Natural killer cell (primary cell): Measurements from ENCODE around the gene ELFN1. TPM values are rescaled to one million over a fixed set of nuclear protein-coding genes. Genes with fewer than 3 reads are reported as not detected.

ENCODE experiments used
- ATAC-seq, 3 donors: fragments of 150-1000 bp in 2 of 3; fragments of 200-7000 bp in 1 of 3; cut with Tn5 transposase; 1 replicate in 1 of 3; 2 replicates in 2 of 3; pipeline ENCODE4 v1.10.0; 2021; ENCODE audit warnings: mild to moderate bottlenecking in 2 of 3, moderate library complexity in 2 of 3
- DNase-seq, 2 donors: peaks; one replicate each; pipeline versions ENCODE4 v3.0.0 to v3.0.0-alpha.2; 2013 to 2021; ENCODE audit warnings: mixed read lengths in 1 of 2
- H3K27ac ChIP-seq: one replicate; pipeline ENCODE4 v1.5.1; 2013; ENCODE audit warnings: mild to moderate bottlenecking, low read length
- H3K27me3 ChIP-seq: one replicate; pipeline ENCODE4 v1.6.1; 2013; ENCODE audit warnings: low read length; ENCODE audit not compliant: control insufficient read depth, insufficient read depth
- H3K36me3 ChIP-seq: one replicate; pipeline ENCODE4 v1.6.1; 2013; ENCODE audit warnings: low read length; ENCODE audit not compliant: control insufficient read depth, insufficient read depth
- H3K4me1 ChIP-seq: one replicate; pipeline ENCODE4 v1.6.1; 2013; ENCODE audit warnings: low read length; ENCODE audit not compliant: control insufficient read depth, insufficient read depth
- H3K4me3 ChIP-seq: one replicate; pipeline ENCODE4 v1.5.1; 2013; ENCODE audit warnings: low read length
- H3K9me3 ChIP-seq: one replicate; pipeline ENCODE4 v1.6.1; 2013; ENCODE audit warnings: low read length; ENCODE audit not compliant: control insufficient read depth, insufficient read depth
- H3K27ac Mint-ChIP-seq, 2 donors: one replicate each; pipeline ENCODE4 v1.8.0; 2022; ENCODE audit warnings: mild to moderate bottlenecking in 2 of 2, mixed read lengths in 2 of 2, moderate library complexity in 1 of 2
- H3K27me3 Mint-ChIP-seq, 2 donors: one replicate each; pipeline ENCODE4 v1.8.0; 2022; ENCODE audit warnings: low read depth in 2 of 2, mixed read lengths in 2 of 2
- H3K36me3 Mint-ChIP-seq: one replicate; pipeline ENCODE4 v1.8.0; 2022; ENCODE audit warnings: mixed read lengths
- H3K4me1 Mint-ChIP-seq, 2 donors: one replicate each; pipeline ENCODE4 v1.8.0; 2022; ENCODE audit warnings: mixed read lengths in 2 of 2
- H3K4me3 Mint-ChIP-seq: one replicate; pipeline ENCODE4 v1.8.0; 2022; ENCODE audit warnings: mild to moderate bottlenecking, moderate library complexity, mixed read lengths
- H3K9me3 Mint-ChIP-seq, 2 donors: one replicate each; pipeline ENCODE4 v1.8.0; 2022; ENCODE audit warnings: mixed read lengths in 2 of 2
- WGBS: methylation state at CpG from one replicate; pipeline ENCODE4 v1.1.7; 2013; ENCODE audit warnings: missing lambda C conversion rate; ENCODE audit not compliant: insufficient coverage; 5-methylcytosine and 5-hydroxymethylcytosine counted together
- intact Hi-C: fragments of 100-400 bp; cut with micrococcal nuclease; formaldehyde crosslinking; loops from one replicate; pipeline ENCODE4 v1.14.2; 2022
- total RNA-seq, 4 donors: library from RNA; stranded (reverse); fragments of 120-200 nt in 1 of 4; gene quantifications; one replicate each; pipeline versions ENCODE4 v1.2.3 to v1.2.4, GENCODE V29; 2013 to 2022
- TF ChIP-seq, protein P1 (sequence below): fragments of 200-600 bp; IDR thresholded peaks from one replicate; pipeline ENCODE4 v1.8.0; 2022; ENCODE audit warnings: antibody characterized with exemption

The ELFN1 gene
- total RNA-seq, 3 donors from 2014 or later (not counting 1 experiment from before 2014, with no cell fraction given): 0.30 to 0.45 TPM; not detected in 1

GRCh38 chr7:1626769-1627168 lies 43.3 kb upstream of the ELFN1 start:
- H3K4me1 ChIP-seq: no peaks in the 10 kb centered on the region
- DNase-seq: no peak
- H3K36me3 ChIP-seq: no peaks in the 10 kb centered on the region
- no peak overlapping the region for H3K4me3 ChIP-seq
- H3K9me3 ChIP-seq: no peaks in the 10 kb centered on the region
- H3K27me3 ChIP-seq: no peaks in the 10 kb centered on the region
- WGBS: no CpG with 5 or more reads among the region's 1 CpG
- H3K36me3 Mint-ChIP-seq: no peaks in the 10 kb centered on the region
- H3K27me3 Mint-ChIP-seq: peaks cover 13 to 15% of the 10 kb centered on the region in 2 donors
- no peak overlapping the region for H3K4me3 Mint-ChIP-seq
- no peaks in the 10 kb centered on the region for H3K4me1 Mint-ChIP-seq
- H3K9me3 Mint-ChIP-seq: peaks cover 0 to 5% of the 10 kb centered on the region in 2 donors
- no peak overlapping the region for H3K27ac Mint-ChIP-seq
- no peak for ATAC-seq
- intact Hi-C loops: no loop called here
- TF ChIP-seq, protein P1, sequence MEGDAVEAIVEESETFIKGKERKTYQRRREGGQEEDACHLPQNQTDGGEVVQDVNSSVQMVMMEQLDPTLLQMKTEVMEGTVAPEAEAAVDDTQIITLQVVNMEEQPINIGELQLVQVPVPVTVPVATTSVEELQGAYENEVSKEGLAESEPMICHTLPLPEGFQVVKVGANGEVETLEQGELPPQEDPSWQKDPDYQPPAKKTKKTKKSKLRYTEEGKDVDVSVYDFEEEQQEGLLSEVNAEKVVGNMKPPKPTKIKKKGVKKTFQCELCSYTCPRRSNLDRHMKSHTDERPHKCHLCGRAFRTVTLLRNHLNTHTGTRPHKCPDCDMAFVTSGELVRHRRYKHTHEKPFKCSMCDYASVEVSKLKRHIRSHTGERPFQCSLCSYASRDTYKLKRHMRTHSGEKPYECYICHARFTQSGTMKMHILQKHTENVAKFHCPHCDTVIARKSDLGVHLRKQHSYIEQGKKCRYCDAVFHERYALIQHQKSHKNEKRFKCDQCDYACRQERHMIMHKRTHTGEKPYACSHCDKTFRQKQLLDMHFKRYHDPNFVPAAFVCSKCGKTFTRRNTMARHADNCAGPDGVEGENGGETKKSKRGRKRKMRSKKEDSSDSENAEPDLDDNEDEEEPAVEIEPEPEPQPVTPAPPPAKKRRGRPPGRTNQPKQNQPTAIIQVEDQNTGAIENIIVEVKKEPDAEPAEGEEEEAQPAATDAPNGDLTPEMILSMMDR: no peak
- H3K27ac ChIP-seq: no peak overlapping the region

GRCh38 chr7:1630700-1631336 lies 39.3 kb upstream of the ELFN1 start:
- no peaks in the 10 kb centered on the region for H3K4me1 ChIP-seq
- ATAC-seq: no peak
- peaks cover 10% of the 10 kb centered on the region for H3K9me3 ChIP-seq
- Mint-ChIP-seq H3K27ac (no peak overlapping the region), H3K27me3 (peaks cover 13 to 25% of the 10 kb centered on the region in 2 donors), H3K4me3 (no peak overlapping the region), H3K4me1 (no peaks in the 10 kb centered on the region), H3K9me3 (peaks cover 0 to 5% of the 10 kb centered on the region in 2 donors), H3K36me3 (no peaks in the 10 kb centered on the region)
- H3K4me3 ChIP-seq: no peak overlapping the region
- intact Hi-C loops: no loop called here
- no peaks in the 10 kb centered on the region for H3K27me3 ChIP-seq
- no peak for DNase-seq
- H3K36me3 ChIP-seq: no peaks in the 10 kb centered on the region
- H3K27ac ChIP-seq: no peak overlapping the region
- 93% methylated on average over 3 of the region's 3 CpGs for WGBS
- TF ChIP-seq, protein P1: no peak

DNA sequence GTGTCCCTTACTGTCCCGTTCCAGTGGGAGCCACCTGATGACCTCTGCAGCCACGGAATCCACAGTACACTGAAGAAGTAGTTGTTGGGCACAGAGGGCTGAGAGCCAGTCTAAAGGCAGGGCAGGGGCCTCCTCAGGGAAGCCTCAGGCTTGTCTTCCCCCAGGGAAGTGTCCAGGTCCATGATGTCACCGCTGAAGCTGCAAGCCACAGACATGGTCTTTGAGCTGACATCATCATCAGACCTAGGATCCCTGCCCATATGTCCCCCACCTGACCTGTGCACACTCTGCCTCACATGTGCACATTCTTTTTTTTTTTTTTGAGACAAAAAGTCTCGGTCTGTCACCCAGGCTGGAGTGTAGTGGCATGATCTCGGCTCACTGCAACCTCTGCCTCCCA lies 38.4 kb upstream of the ELFN1 start:
- H3K4me3 ChIP-seq: no peak overlapping the region
- H3K27ac ChIP-seq: no peak overlapping the region
- no peak overlapping the region for H3K4me3 Mint-ChIP-seq
- no peaks in the 10 kb centered on the region for H3K27me3 ChIP-seq
- H3K4me1 ChIP-seq: no peaks in the 10 kb centered on the region
- intact Hi-C loops: no loop called here
- H3K9me3 ChIP-seq: peaks cover 16% of the 10 kb centered on the region
- H3K27me3 Mint-ChIP-seq: peaks cover 13 to 25% of the 10 kb centered on the region in 2 donors
- no peaks in the 10 kb centered on the region for H3K4me1 Mint-ChIP-seq
- H3K27ac Mint-ChIP-seq: no peak overlapping the region
- WGBS: 91% methylated on average over 5 of the region's 5 CpGs
- H3K36me3 ChIP-seq: no peaks in the 10 kb centered on the region
- TF ChIP-seq, protein P1: no peak
- H3K9me3 Mint-ChIP-seq: peaks cover 0 to 5% of the 10 kb centered on the region in 2 donors
- H3K36me3 Mint-ChIP-seq: no peaks in the 10 kb centered on the region
- no peak for ATAC-seq
- DNase-seq: no peak

- intact Hi-C loops: no loop called here
- ATAC-seq: no peak
- peaks cover 6% of the 10 kb centered on the region for H3K36me3 Mint-ChIP-seq
- peaks cover 13 to 25% of the 10 kb centered on the region in 2 donors for H3K27me3 Mint-ChIP-seq
- no peaks in the 10 kb centered on the region for H3K4me1 Mint-ChIP-seq
- H3K36me3 ChIP-seq: no peaks in the 10 kb centered on the region
- H3K27ac Mint-ChIP-seq: no peak overlapping the region
- no peak overlapping the region for H3K27ac ChIP-seq
- no peaks in the 10 kb centered on the region for H3K27me3 ChIP-seq
- H3K9me3 ChIP-seq: peaks cover 22% of the 10 kb centered on the region
- no peak for DNase-seq
- WGBS: 86% methylated on average over 7 of the region's 7 CpGs
- TF ChIP-seq, protein P1: no peak
- no peaks in the 10 kb centered on the region for H3K4me1 ChIP-seq
- peaks cover 4 to 9% of the 10 kb centered on the region in 2 donors for H3K9me3 Mint-ChIP-seq
- H3K4me3 ChIP-seq: no peak overlapping the region
- H3K4me3 Mint-ChIP-seq: no peak overlapping the region
These were observed 37.6 kb upstream of the ELFN1 start for GRCh38 chr7:1632506-1632905.
